Omental fat pad (tissue), 4 donors: ENCODE data around the gene FSTL4. TPM values are rescaled to one million over a fixed set of nuclear protein-coding genes. Genes with fewer than 3 reads are reported as not detected.
A peak's percentile ranks its signal among the peaks of the same experiment; 100 is the strongest.

ENCODE experiments used
- ATAC-seq: fragments of 150-250 bp; one replicate; pipeline ENCODE4 v1.9.1; 2016; ENCODE audit warnings: mild to moderate bottlenecking, moderate library complexity; ENCODE audit not compliant: low FRiP score
- DNase-seq: peaks from one replicate; pipeline ENCODE4 v3.0.0-alpha.2; 2019; ENCODE audit warnings: low spot score
- total RNA-seq, 4 donors: library from RNA; depleted of rRNA; stranded (reverse); fragments of >200 nt; gene quantifications; one replicate each; pipeline ENCODE4 v1.1.0, GENCODE V29; 2016
- TF ChIP-seq, protein P1 (sequence below), 3 donors: fragments of 450-650 bp; IDR thresholded peaks; one replicate each; pipeline ENCODE4 v1.5.1; 2016 to 2017; ENCODE audit warnings: antibody characterized with exemption in 3 of 3, mild to moderate bottlenecking in 3 of 3, moderate library complexity in 2 of 3

The FSTL4 gene
- total RNA-seq, 4 donors from 2014 or later: 0.32 TPM; not detected in 3

DNA sequence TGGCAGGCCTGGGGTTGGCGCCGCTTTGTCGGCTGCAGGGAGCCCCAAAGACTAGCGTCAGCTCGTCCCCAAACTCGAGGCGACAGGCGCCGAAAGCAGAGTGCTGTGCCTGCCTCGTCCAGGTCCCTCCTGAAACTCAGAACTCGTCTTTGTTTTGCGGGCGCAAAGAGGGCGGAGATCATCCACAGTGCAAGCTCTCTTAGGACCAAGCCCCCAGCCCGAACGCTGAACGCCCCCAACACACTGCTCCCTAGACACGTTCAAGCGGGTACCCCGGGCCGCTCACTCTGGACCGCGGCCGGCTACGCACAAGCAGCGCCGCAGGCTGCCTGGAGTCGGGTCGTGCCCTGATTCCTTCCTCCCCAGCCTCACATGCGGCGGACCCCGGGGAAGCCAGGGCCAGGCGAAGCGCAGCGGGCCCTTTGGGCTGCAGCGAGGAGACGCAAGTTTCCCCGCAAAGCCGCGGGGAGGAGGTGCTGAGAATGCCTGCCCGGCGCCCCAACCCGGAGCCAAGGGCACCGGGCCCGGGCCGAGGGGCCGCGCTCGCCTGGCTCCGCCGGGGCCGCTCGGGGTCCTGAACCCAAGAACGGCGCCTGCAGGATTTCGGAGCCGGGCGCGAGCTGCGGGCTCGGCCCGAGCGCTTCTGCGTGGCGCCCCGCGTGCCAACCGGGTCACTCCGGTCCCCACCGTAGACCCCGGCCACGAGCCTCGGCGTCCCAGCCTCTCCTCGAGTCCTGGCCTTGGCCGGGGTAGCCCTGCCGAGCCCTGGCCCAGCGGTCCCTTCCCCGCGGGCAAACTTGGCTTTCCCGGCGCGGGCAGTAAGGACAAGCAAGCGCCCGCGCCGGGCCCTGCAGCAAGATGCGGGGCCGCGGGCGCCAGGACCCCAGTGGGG, 738 bp downstream of the FSTL4 start:
- no peak for ATAC-seq
- TF ChIP-seq, protein P1, sequence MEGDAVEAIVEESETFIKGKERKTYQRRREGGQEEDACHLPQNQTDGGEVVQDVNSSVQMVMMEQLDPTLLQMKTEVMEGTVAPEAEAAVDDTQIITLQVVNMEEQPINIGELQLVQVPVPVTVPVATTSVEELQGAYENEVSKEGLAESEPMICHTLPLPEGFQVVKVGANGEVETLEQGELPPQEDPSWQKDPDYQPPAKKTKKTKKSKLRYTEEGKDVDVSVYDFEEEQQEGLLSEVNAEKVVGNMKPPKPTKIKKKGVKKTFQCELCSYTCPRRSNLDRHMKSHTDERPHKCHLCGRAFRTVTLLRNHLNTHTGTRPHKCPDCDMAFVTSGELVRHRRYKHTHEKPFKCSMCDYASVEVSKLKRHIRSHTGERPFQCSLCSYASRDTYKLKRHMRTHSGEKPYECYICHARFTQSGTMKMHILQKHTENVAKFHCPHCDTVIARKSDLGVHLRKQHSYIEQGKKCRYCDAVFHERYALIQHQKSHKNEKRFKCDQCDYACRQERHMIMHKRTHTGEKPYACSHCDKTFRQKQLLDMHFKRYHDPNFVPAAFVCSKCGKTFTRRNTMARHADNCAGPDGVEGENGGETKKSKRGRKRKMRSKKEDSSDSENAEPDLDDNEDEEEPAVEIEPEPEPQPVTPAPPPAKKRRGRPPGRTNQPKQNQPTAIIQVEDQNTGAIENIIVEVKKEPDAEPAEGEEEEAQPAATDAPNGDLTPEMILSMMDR (IDR thresholded peaks at IDR 0.05): no peak
- DNase-seq: no peak

GRCh38 chr5:133610489-133611356, 1.6 kb downstream of the FSTL4 start:
- TF ChIP-seq, protein P1 (IDR thresholded peaks at IDR 0.05): no peak
- peak; percentile 77 for ATAC-seq
- DNase-seq: no peak

- TF ChIP-seq, protein P1 (IDR thresholded peaks at IDR 0.05): no peak
- DNase-seq (no peak), ATAC-seq (no peak)
Measured at GRCh38 chr5:133607451-133607850, 4.9 kb downstream of the FSTL4 start.

GRCh38 chr5:133606835-133607234, 5.5 kb downstream of the FSTL4 start:
- ATAC-seq: no peak
- no peak for DNase-seq
- TF ChIP-seq, protein P1 (IDR thresholded peaks at IDR 0.05): no peak

GRCh38 chr5:133605323-133605722, 7.0 kb downstream of the FSTL4 start:
- ATAC-seq: no peak
- TF ChIP-seq, protein P1 (IDR thresholded peaks at IDR 0.05): no peak
- no peak for DNase-seq

DNA sequence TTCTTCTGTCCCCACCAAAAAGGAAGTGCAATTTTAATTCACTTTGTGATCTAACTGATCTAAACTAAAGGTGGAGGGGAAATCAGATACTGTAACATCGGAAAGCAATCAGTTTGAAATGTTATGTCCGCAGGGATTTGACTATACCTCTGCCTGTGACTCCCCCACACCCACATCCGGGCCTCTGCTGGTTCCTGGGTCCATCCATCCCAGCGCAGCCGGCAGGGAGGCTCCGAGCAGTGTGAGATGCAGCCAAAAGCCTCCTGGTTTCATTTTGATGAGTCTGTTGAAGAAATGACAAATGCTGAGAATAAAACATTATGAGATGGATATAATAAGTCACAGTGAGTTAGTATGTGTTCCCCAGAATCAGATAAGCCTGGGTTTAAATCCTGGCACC, 8.6 kb downstream of the FSTL4 start:
- TF ChIP-seq, protein P1 (IDR thresholded peaks at IDR 0.05): no peak
- ATAC-seq (no peak), DNase-seq (no peak)
